ENCODE results near the gene MCOLN2.
A peak's percentile ranks its signal among the peaks of the same experiment; 100 is the strongest.

The MCOLN2 gene

DNA sequence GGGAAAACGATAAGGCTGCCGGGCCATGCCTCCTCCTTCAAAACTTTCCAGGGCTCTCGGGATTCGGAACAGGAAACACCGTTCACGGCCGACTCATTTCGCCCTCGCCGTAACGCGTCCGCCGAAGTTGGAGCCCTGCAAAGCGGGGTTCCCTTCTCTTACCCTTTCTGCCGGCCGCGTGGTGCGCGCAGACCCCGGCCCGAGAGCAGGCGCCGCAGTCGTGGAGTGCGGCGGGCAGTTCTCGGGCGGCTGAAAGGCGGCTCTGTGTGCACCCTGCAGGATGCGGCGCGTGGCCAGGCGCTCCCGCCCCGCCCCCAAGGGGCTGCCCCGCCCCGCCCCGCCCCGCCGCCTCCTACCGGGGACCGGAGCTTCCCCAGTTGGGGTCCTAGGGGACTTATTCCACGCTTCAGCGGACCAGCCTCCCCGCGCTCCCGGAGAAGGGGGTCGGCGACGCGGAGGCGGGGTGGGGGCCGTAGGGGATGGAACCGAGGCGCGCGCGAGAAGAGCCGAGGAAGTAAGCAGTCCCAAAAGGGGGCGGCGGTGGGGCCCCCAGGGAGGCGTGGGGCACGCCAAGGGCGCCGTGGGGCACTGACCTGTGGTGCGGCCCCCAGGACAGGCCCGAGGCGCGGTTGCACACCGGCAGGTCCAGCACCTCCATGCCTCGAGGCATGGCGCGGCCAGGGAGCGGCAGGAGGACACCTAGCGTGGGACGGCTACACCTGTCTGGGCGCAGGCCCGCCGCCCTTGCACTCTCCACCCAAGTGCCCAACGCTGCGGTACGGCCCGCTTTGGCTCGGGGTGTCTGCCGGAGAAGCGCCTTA is at the start of gene MCOLN2 (continued):
- 0 out of 2 replicates have a peak, but pooled peaks have one; percentile 8 for TF ChIP-seq ZNF501 (tag by site-specific recombination; IDR thresholded peaks at IDR 0.05)
- TF ChIP-seq ZFHX2 (tag by site-specific recombination; conservative IDR thresholded peaks at IDR 0.05): peak; percentile 75
- peak; percentile 55; the same call in 1 of the 2 replicates for TF ChIP-seq ZBTB48 (tag by site-specific recombination; IDR thresholded peaks at IDR 0.05)
- TF ChIP-seq ZNF423 (tag by site-specific recombination; IDR thresholded peaks at IDR 0.05): peak; percentile 64; the same call in 1 of the 2 replicates
- TF ChIP-seq ZSCAN5A (tag by site-specific recombination; IDR thresholded peaks at IDR 0.05): peak; percentile 32; the same call in 1 of the 2 replicates
- TF ChIP-seq, protein P1, sequence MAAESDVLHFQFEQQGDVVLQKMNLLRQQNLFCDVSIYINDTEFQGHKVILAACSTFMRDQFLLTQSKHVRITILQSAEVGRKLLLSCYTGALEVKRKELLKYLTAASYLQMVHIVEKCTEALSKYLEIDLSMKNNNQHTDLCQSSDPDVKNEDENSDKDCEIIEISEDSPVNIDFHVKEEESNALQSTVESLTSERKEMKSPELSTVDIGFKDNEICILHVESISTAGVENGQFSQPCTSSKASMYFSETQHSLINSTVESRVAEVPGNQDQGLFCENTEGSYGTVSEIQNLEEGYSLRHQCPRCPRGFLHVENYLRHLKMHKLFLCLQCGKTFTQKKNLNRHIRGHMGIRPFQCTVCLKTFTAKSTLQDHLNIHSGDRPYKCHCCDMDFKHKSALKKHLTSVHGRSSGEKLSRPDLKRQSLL (tag by site-specific recombination; IDR thresholded peaks at IDR 0.05): no peak
- TF ChIP-seq ZNF146 (tag by site-specific recombination; IDR thresholded peaks at IDR 0.05): no peak
- TF ChIP-seq SP2 (tag by site-specific recombination; IDR thresholded peaks at IDR 0.05): peak; percentile 50
- TF ChIP-seq ZBTB17 (tag by site-specific recombination; IDR thresholded peaks at IDR 0.05): peak; percentile 81; the same call in 1 of the 2 replicates
- TF ChIP-seq ZNF600 (tag by site-specific recombination; IDR thresholded peaks at IDR 0.05): 0 out of 2 replicates have a peak, but pooled peaks have one; percentile 66
- TF ChIP-seq PRDM6 (tag by site-specific recombination; IDR thresholded peaks at IDR 0.05): no peak
- TF ChIP-seq ZIC2 (tag by site-specific recombination; IDR thresholded peaks at IDR 0.05): peak; percentile 56; the same call in 1 of the 2 replicates
- peak; percentile 78 for TF ChIP-seq ZNF561 (tag by site-specific recombination; IDR thresholded peaks at IDR 0.05; ENCODE audit: borderline replicate concordance)
- TF ChIP-seq ZBTB20 (tag by site-specific recombination; IDR thresholded peaks at IDR 0.05): peak; percentile 71
- TF ChIP-seq OSR2 (tag by site-specific recombination; IDR thresholded peaks at IDR 0.05): no peak
- TF ChIP-seq ZFP69B (tag by site-specific recombination; IDR thresholded peaks at IDR 0.05): peak; percentile 39; the same call in 1 of the 2 replicates
- TF ChIP-seq, protein P2, sequence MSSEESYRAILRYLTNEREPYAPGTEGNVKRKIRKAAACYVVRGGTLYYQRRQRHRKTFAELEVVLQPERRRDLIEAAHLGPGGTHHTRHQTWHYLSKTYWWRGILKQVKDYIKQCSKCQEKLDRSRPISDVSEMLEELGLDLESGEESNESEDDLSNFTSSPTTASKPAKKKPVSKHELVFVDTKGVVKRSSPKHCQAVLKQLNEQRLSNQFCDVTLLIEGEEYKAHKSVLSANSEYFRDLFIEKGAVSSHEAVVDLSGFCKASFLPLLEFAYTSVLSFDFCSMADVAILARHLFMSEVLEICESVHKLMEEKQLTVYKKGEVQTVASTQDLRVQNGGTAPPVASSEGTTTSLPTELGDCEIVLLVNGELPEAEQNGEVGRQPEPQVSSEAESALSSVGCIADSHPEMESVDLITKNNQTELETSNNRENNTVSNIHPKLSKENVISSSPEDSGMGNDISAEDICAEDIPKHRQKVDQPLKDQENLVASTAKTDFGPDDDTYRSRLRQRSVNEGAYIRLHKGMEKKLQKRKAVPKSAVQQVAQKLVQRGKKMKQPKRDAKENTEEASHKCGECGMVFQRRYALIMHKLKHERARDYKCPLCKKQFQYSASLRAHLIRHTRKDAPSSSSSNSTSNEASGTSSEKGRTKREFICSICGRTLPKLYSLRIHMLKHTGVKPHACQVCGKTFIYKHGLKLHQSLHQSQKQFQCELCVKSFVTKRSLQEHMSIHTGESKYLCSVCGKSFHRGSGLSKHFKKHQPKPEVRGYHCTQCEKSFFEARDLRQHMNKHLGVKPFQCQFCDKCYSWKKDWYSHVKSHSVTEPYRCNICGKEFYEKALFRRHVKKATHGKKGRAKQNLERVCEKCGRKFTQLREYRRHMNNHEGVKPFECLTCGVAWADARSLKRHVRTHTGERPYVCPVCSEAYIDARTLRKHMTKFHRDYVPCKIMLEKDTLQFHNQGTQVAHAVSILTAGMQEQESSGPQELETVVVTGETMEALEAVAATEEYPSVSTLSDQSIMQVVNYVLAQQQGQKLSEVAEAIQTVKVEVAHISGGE (tag by site-specific recombination; conservative IDR thresholded peaks at IDR 0.05; ENCODE audit: low read depth): peak; percentile 56; the same call in 1 of the 2 replicates
- TF ChIP-seq ZNF335 (tag by site-specific recombination; conservative IDR thresholded peaks at IDR 0.05): peak; percentile 89
- no peak for TF ChIP-seq ZNF138 (tag by site-specific recombination; IDR thresholded peaks at IDR 0.05; ENCODE audit: borderline replicate concordance)
- peak; percentile 16; the same call in 1 of the 2 replicates for TF ChIP-seq ZEB2 (tag by site-specific recombination; IDR thresholded peaks at IDR 0.05)
- no peak for TF ChIP-seq SP7 (tag by site-specific recombination; IDR thresholded peaks at IDR 0.05)
- TF ChIP-seq YY2 (tag by site-specific recombination; IDR thresholded peaks at IDR 0.05): peak; percentile 34; the same call in 1 of the 2 replicates
- TF ChIP-seq SP3 (tag by site-specific recombination; IDR thresholded peaks at IDR 0.05): peak; percentile 58
- TF ChIP-seq ZNF239 (tag by site-specific recombination; IDR thresholded peaks at IDR 0.05): no peak

Measured in HEK293 (cell line).